DMS153 treated with DMSO at 0.1 percent for 48 hours (cell line): ENCODE measurements around the gene SLC6A9.

Experiments
- DNase-seq: peaks from one replicate; lab custom pipeline; 2025; ENCODE audit not compliant: unreplicated experiment; lab: John Stamatoyannopoulos, UW

Gene SLC6A9

GRCh38 chr1:44031252-44032169 is at the start of gene SLC6A9:
TSS of gene SLC6A9 (minus strand) at chr1:44031462. CDS start at chr1:44024277, 7,185 bp downstream.
- DNase-seq, result no peak

- no peak for DNase-seq
Measured at GRCh38 chr1:44079566-44079965, 48.3 kb upstream of the SLC6A9 start.

GRCh38 chr1:44078104-44078503 is 46.8 kb upstream of the SLC6A9 start:
- DNase-seq, result no peak

GRCh38 chr1:44077421-44077820 is 46.2 kb upstream of the SLC6A9 start:
- no peak for DNase-seq

- no peak for DNase-seq
Measured at GRCh38 chr1:44076066-44076465, 44.8 kb upstream of the SLC6A9 start.

- DNase-seq, result no peak
Measured at GRCh38 chr1:44074415-44074814, 43.2 kb upstream of the SLC6A9 start.

GRCh38 chr1:44073528-44073927 is 42.3 kb upstream of the SLC6A9 start:
- DNase-seq, result no peak

- DNase-seq, result no peak
Measured at GRCh38 chr1:44072821-44073220, 41.6 kb upstream of the SLC6A9 start.

GRCh38 chr1:44072204-44072603 is 40.9 kb upstream of the SLC6A9 start:
- DNase-seq, result no peak

GRCh38 chr1:44071461-44071860 is 40.2 kb upstream of the SLC6A9 start:
- DNase-seq, result no peak

GRCh38 chr1:44068442-44068921 is 37.2 kb upstream of the SLC6A9 start:
- DNase-seq, result no peak

- DNase-seq, result no peak
Measured at GRCh38 chr1:44067266-44068250, 36.3 kb upstream of the SLC6A9 start.

GRCh38 chr1:44062656-44063179 is 31.5 kb upstream of the SLC6A9 start:
- DNase-seq, result no peak

- DNase-seq, result no peak
Measured at GRCh38 chr1:44061857-44062256, 30.6 kb upstream of the SLC6A9 start.

- DNase-seq, result no peak
Measured at GRCh38 chr1:44060830-44061267, 29.6 kb upstream of the SLC6A9 start.

GRCh38 chr1:44059664-44060355 is 28.5 kb upstream of the SLC6A9 start:
- no peak for DNase-seq

GRCh38 chr1:44059212-44059611 is 27.9 kb upstream of the SLC6A9 start:
- DNase-seq, result no peak

GRCh38 chr1:44057293-44057692 is 26.0 kb upstream of the SLC6A9 start:
- DNase-seq, result no peak

GRCh38 chr1:44053394-44053793 is 22.1 kb upstream of the SLC6A9 start:
- no peak for DNase-seq

GRCh38 chr1:44050261-44050660 is 19.0 kb upstream of the SLC6A9 start:
- no peak for DNase-seq

- no peak for DNase-seq
Measured at GRCh38 chr1:44049839-44050238, 18.6 kb upstream of the SLC6A9 start.
